ENCODE data around the gene FKBP1A. TPM values are rescaled to one million over a fixed set of nuclear protein-coding genes. Genes with fewer than 3 reads are reported as not detected.
A peak's percentile ranks its signal among the peaks of the same experiment; 100 is the strongest.

Gene FKBP1A
- total and polyA plus RNA-seq, 9 donors = 72.7 to 298 (median 262) TPM

- Histone ChIP-seq H3K4me1 (ENCODE audit: control insufficient read depth, insufficient read depth, low read length) (peaks cover 33% of the 10 kb centered on the region), H3K9me3 (replicated peaks; ENCODE audit: control insufficient read depth, low read depth, low read length) (no peaks in the 10 kb centered on the region), H3K36me3 (ENCODE audit: control insufficient read depth, insufficient read depth, low read length) (peaks cover 19% of the 10 kb centered on the region), H3K27me3 (ENCODE audit: control insufficient read depth, insufficient read depth, low read length) (no peaks in the 10 kb centered on the region), H3K4me3 (ENCODE audit: low read length) (no peak overlapping the region), H3K27ac (ENCODE audit: low read length) (peak overlapping the region; percentile 72)
- 95% methylated on average over 3 of the region's 5 CpGs for WGBS (ENCODE audit: insufficient coverage)
- DNase-seq = no peak
Measured at GRCh38 chr20:1377341-1377871, 15.4 kb downstream of the FKBP1A start.

GRCh38 chr20:1376408-1377270 is 16.2 kb downstream of the FKBP1A start:
- H3K4me3 ChIP-seq (ENCODE audit: low read length) = no peak overlapping the region

GRCh38 chr20:1376007-1376406 is 16.8 kb downstream of the FKBP1A start:
- Histone ChIP-seq H3K4me1 (ENCODE audit: control insufficient read depth, insufficient read depth, low read length) (peaks cover 36% of the 10 kb centered on the region), H3K9me3 (replicated peaks; ENCODE audit: control insufficient read depth, low read depth, low read length) (no peaks in the 10 kb centered on the region), H3K4me3 (ENCODE audit: low read length) (no peak overlapping the region), H3K27me3 (ENCODE audit: control insufficient read depth, insufficient read depth, low read length) (no peaks in the 10 kb centered on the region), H3K36me3 (ENCODE audit: control insufficient read depth, insufficient read depth, low read length) (peaks cover 31% of the 10 kb centered on the region), H3K27ac (ENCODE audit: low read length) (peak overlapping the region; percentile 72)
- no CpG with 5 or more reads among the region's 1 CpG for whole genome bisulfite sequencing (ENCODE audit: insufficient coverage)
- no peak for DNase-seq

More at GRCh38 chr20:1376408-1377270, 16.2 kb downstream of the FKBP1A start:
- Histone ChIP-seq H3K9me3 (replicated peaks; ENCODE audit: control insufficient read depth, low read depth, low read length) (no peaks in the 10 kb centered on the region), H3K27me3 (ENCODE audit: control insufficient read depth, insufficient read depth, low read length) (no peaks in the 10 kb centered on the region), H3K4me1 (ENCODE audit: control insufficient read depth, insufficient read depth, low read length) (peaks cover 31% of the 10 kb centered on the region), H3K36me3 (ENCODE audit: control insufficient read depth, insufficient read depth, low read length) (peaks cover 26% of the 10 kb centered on the region), H3K27ac (ENCODE audit: low read length) (peak overlapping the region; percentile 72)
- DNase-seq = peak; percentile 70
- no CpG with 5 or more reads among the region's 7 CpGs for WGBS (ENCODE audit: insufficient coverage)

- peaks cover 41% of the 10 kb centered on the region for H3K4me1 ChIP-seq (ENCODE audit: control insufficient read depth, insufficient read depth, low read length)
- H3K9me3 ChIP-seq (replicated peaks; ENCODE audit: control insufficient read depth, low read depth, low read length) = no peaks in the 10 kb centered on the region
- peak; percentile 43 for DNase-seq
- 33% methylated on average over 6 of the region's 8 CpGs for WGBS (ENCODE audit: insufficient coverage)
- no peaks in the 10 kb centered on the region for H3K27me3 ChIP-seq (ENCODE audit: control insufficient read depth, insufficient read depth, low read length)
- no peak overlapping the region for H3K4me3 ChIP-seq (ENCODE audit: low read length)
- peak overlapping the region; percentile 72 for H3K27ac ChIP-seq (ENCODE audit: low read length)
- H3K36me3 ChIP-seq (ENCODE audit: control insufficient read depth, insufficient read depth, low read length) = peaks cover 36% of the 10 kb centered on the region
Measured at GRCh38 chr20:1375515-1375914, 17.3 kb downstream of the FKBP1A start.

GRCh38 chr20:1374246-1374645 is 18.6 kb downstream of the FKBP1A start:
- peaks cover 50% of the 10 kb centered on the region for H3K4me1 ChIP-seq (ENCODE audit: control insufficient read depth, insufficient read depth, low read length)
- H3K36me3 ChIP-seq (ENCODE audit: control insufficient read depth, insufficient read depth, low read length) = peaks cover 37% of the 10 kb centered on the region
- H3K4me3 ChIP-seq (ENCODE audit: low read length) = no peak overlapping the region
- H3K9me3 ChIP-seq (replicated peaks; ENCODE audit: control insufficient read depth, low read depth, low read length) = no peaks in the 10 kb centered on the region
- DNase-seq = peak; percentile 32
- H3K27ac ChIP-seq (ENCODE audit: low read length) = peak overlapping the region; percentile 5
- no CpG with 5 or more reads among the region's 2 CpGs for WGBS (ENCODE audit: insufficient coverage)
- H3K27me3 ChIP-seq (ENCODE audit: control insufficient read depth, insufficient read depth, low read length) = no peaks in the 10 kb centered on the region

- Histone ChIP-seq H3K9me3 (replicated peaks; ENCODE audit: control insufficient read depth, low read depth, low read length) (no peaks in the 10 kb centered on the region), H3K27ac (ENCODE audit: low read length) (peak overlapping the region; percentile 47), H3K27me3 (ENCODE audit: control insufficient read depth, insufficient read depth, low read length) (no peaks in the 10 kb centered on the region), H3K4me1 (ENCODE audit: control insufficient read depth, insufficient read depth, low read length) (peaks cover 49% of the 10 kb centered on the region), H3K36me3 (ENCODE audit: control insufficient read depth, insufficient read depth, low read length) (peaks cover 41% of the 10 kb centered on the region), H3K4me3 (ENCODE audit: low read length) (no peak overlapping the region)
- WGBS (ENCODE audit: insufficient coverage) = 82% methylated on average over 3 of the region's 4 CpGs
- DNase-seq = no peak
Measured at GRCh38 chr20:1373614-1374013, 19.2 kb downstream of the FKBP1A start.

GRCh38 chr20:1373036-1373435 is 19.8 kb downstream of the FKBP1A start:
- no CpG with 5 or more reads among the region's 3 CpGs for WGBS (ENCODE audit: insufficient coverage)
- peaks cover 48% of the 10 kb centered on the region for H3K4me1 ChIP-seq (ENCODE audit: control insufficient read depth, insufficient read depth, low read length)

GRCh38 chr20:1371830-1372539 is 20.9 kb downstream of the FKBP1A start:
- Histone ChIP-seq H3K9me3 (replicated peaks; ENCODE audit: control insufficient read depth, low read depth, low read length) (no peaks in the 10 kb centered on the region), H3K27ac (ENCODE audit: low read length) (no peak overlapping the region), H3K36me3 (ENCODE audit: control insufficient read depth, insufficient read depth, low read length) (peaks cover 50% of the 10 kb centered on the region), H3K27me3 (ENCODE audit: control insufficient read depth, insufficient read depth, low read length) (no peaks in the 10 kb centered on the region), H3K4me3 (ENCODE audit: low read length) (no peak overlapping the region), H3K4me1 (ENCODE audit: control insufficient read depth, insufficient read depth, low read length) (peaks cover 41% of the 10 kb centered on the region)
- WGBS (ENCODE audit: insufficient coverage) = no CpG with 5 or more reads among the region's 5 CpGs
- DNase-seq = no peak

More at GRCh38 chr20:1373036-1373435, 19.8 kb downstream of the FKBP1A start:
- H3K4me3 ChIP-seq (ENCODE audit: low read length) = no peak overlapping the region
- no peak for DNase-seq
- peak overlapping the region; percentile 47 for H3K27ac ChIP-seq (ENCODE audit: low read length)
- H3K36me3 ChIP-seq (ENCODE audit: control insufficient read depth, insufficient read depth, low read length) = peaks cover 45% of the 10 kb centered on the region
- no peaks in the 10 kb centered on the region for H3K9me3 ChIP-seq (replicated peaks; ENCODE audit: control insufficient read depth, low read depth, low read length)
- H3K27me3 ChIP-seq (ENCODE audit: control insufficient read depth, insufficient read depth, low read length) = no peaks in the 10 kb centered on the region

- 92% methylated on average over 2 of the region's 3 CpGs for WGBS (ENCODE audit: insufficient coverage)
- no peak for DNase-seq
- peaks cover 50% of the 10 kb centered on the region for H3K36me3 ChIP-seq (ENCODE audit: control insufficient read depth, insufficient read depth, low read length)
- peaks cover 39% of the 10 kb centered on the region for H3K4me1 ChIP-seq (ENCODE audit: control insufficient read depth, insufficient read depth, low read length)
- H3K27me3 ChIP-seq (ENCODE audit: control insufficient read depth, insufficient read depth, low read length) = no peaks in the 10 kb centered on the region
- no peak overlapping the region for H3K27ac ChIP-seq (ENCODE audit: low read length)
- H3K9me3 ChIP-seq (replicated peaks; ENCODE audit: control insufficient read depth, low read depth, low read length) = no peaks in the 10 kb centered on the region
- no peak overlapping the region for H3K4me3 ChIP-seq (ENCODE audit: low read length)
Measured at GRCh38 chr20:1371202-1371782, 21.6 kb downstream of the FKBP1A start.
